IMR-90 (cell line): Measurements from ENCODE around the gene CXCL1.

ENCODE experiments used
- CHD1 ChIP-seq: IDR thresholded peaks from 2 replicates; pipeline ENCODE4 v1.6.1; 2012; ENCODE audit warnings: low read depth, low read length, improper control_type of control experiment
- POLR2A ChIP-seq: IDR thresholded peaks from 2 replicates; pipeline ENCODE4 v1.6.1; 2012; ENCODE audit warnings: mild to moderate bottlenecking, low read depth, low read length
- RAD21 ChIP-seq: IDR thresholded peaks from 2 replicates; pipeline ENCODE4 v1.6.1; 2012; ENCODE audit warnings: low read length, improper control_type of control experiment
- RFX5 ChIP-seq: IDR thresholded peaks from 2 replicates; pipeline ENCODE4 v1.8.0; 2012; ENCODE audit warnings: low read depth, mild to moderate bottlenecking, low read length, moderate library complexity
- TF ChIP-seq, protein P1 (sequence below): fragments of 150-350 bp; IDR thresholded peaks from 2 replicates; pipeline ENCODE4 v1.6.1; 2017; ENCODE audit warnings: mild to moderate bottlenecking, antibody characterized with exemption, low read length, low read depth
- TF ChIP-seq, protein P2 (sequence below): conservative IDR thresholded peaks from 2 replicates; pipeline ENCODE4 v1.5.1; 2012; ENCODE audit warnings: mild to moderate bottlenecking, low read depth, low read length, improper control_type of control experiment

DNA sequence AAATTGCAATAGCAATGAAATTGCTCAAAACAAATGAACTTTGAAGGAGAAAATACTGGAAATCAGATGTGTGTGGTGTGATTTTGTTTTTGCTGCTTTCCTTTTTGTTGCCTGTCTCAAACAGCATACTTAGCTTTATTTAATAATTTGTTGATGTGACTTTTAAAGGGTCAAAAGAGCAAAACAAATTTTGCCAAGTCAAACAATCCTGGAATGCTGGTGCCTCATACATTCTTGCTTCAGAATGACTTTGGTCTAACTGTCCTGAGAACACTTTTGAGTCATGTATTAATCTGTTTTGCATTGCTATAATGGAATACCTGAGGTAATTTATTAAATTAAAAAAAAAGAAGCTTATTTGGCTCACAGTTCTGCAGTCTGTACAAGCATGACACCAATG is 12.7 kb upstream of the CXCL1 start:
- TF ChIP-seq, protein P1, sequence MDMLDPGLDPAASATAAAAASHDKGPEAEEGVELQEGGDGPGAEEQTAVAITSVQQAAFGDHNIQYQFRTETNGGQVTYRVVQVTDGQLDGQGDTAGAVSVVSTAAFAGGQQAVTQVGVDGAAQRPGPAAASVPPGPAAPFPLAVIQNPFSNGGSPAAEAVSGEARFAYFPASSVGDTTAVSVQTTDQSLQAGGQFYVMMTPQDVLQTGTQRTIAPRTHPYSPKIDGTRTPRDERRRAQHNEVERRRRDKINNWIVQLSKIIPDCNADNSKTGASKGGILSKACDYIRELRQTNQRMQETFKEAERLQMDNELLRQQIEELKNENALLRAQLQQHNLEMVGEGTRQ, result no peak
- TF ChIP-seq, protein P2, sequence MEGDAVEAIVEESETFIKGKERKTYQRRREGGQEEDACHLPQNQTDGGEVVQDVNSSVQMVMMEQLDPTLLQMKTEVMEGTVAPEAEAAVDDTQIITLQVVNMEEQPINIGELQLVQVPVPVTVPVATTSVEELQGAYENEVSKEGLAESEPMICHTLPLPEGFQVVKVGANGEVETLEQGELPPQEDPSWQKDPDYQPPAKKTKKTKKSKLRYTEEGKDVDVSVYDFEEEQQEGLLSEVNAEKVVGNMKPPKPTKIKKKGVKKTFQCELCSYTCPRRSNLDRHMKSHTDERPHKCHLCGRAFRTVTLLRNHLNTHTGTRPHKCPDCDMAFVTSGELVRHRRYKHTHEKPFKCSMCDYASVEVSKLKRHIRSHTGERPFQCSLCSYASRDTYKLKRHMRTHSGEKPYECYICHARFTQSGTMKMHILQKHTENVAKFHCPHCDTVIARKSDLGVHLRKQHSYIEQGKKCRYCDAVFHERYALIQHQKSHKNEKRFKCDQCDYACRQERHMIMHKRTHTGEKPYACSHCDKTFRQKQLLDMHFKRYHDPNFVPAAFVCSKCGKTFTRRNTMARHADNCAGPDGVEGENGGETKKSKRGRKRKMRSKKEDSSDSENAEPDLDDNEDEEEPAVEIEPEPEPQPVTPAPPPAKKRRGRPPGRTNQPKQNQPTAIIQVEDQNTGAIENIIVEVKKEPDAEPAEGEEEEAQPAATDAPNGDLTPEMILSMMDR, result no peak
- TF ChIP-seq CHD1 (no peak), RFX5 (no peak), RAD21 (no peak), POLR2A (no peak)
